Activated CD8-positive, alpha-beta memory T cell treated with anti-CD3 and anti-CD28 coated beads, Interleukin-2, amount 50 U/mL, for 24 hours (primary cell): Measurements from ENCODE around the gene FST.

Experiments
- DNase-seq: peaks from one replicate; pipeline ENCODE4 v3.0.0-alpha.2; 2020; ENCODE audit errors: extremely low read depth

The FST gene

DNA sequence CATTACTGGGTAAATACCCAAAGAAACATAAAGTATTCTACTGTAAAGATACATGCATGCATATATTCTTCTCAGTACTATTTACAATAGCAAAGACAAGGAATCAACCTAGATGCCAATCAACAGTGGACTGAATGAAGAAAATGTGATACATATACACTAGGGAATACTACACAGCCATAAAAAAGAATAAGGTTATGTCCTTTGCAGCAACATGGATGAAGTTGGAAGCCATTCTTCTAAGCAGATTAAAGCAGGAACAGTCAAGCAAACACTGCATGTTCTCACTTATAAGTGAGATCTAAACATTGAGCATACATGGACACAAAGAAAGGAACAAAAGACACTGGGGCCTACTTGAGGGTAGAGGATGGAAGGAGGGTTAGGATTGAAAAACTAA, 40.4 kb downstream of the FST start:
- no peak for DNase-seq
